Stimulated activated CD8-positive, alpha-beta memory T cell treated with anti-CD3 and anti-CD28 coated beads, Interleukin-2, amount 100 ng/mL, for 48 hours (primary cell): ENCODE results near the gene CLN6.
A peak's percentile ranks its signal among the peaks of the same experiment; 100 is the strongest.

Experiments used
- DNase-seq, 2 donors: peaks; one replicate each; pipeline ENCODE4 v3.0.0-alpha.2; 2020; ENCODE audit warnings: low read depth in 2 of 2

The CLN6 gene

DNA sequence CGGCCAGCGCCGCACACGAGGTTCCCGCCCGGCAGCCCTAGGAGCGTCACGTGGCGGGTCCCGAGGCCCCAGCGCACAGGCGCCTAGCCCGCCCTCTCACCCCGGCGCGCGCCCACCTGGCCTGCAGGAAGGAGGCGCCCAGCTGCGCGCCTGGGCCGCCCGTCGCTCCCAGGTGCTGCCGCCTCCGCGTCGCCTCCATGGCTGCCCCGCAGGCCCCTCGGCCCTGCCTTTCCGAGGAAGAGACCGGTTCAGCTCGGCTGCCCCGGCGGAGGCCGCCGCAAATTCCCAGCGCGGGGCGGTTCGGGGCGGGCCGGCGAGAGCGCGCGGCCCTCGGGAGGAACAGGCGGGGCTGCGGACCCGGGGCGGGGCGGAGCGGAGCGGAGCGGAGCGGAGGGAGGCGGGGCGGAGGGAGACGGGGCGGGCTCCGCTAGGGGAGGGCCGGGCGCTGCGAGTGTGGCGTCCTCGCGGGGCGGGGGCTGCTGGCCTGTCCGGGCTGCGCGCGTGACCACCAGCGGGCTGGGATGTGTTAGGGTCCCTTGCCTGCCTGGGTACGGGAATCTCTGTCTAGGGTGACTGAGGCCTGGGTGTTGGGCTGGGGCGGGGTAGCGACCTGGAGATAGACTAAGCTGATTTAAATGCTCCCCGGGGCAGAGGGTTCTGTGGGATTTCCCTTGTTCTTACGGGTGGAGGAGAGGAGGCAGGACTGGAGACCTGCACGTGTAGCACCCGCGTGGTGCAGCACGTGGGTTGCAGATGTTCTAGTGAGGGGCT is at the start of gene CLN6:
CLN6 (minus strand) TSS at position 343 of the 771 bp plus-strand sequence; CDS start at position 199, 144 bp downstream.
- DNase-seq, result peak; percentile 70 to 86

DNA sequence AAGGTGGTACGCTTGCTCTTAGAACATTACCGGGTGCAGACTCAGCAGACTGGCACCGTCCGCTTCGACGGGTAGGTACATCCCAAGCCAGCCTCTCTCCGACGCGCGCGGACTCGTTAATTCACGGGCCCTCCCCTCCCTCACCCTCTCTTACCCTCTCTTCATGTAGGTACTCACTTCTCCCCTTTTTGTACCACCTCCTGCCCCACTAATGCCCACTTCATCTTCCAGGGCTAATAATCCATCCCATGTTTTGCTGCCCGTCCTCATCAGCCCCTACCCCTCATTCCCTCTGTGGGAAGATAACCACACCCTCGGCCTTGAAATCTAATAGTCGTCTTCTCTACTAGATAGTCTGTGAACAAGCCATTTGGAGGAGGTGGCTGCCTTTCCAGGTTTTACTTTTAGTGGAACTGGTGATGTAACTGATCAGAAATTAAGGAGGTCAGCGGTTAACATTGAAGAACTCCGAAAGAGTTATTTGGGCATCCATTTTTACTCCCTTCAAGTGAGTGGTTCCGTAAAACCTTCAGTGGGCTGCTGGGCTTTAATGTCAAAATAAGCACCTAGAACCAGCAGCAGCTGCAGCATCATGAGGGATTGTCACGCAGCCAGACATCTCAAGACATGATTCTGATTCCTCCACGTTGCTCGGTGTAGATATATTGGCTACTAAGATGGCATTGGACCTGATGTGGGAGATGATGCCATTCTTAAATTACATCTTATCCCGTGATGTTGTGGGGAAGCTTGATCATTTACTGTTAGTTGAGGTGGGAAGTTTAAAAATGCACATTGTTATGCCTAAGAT is 49.3 kb upstream of the CLN6 start:
- no peak for DNase-seq

DNA sequence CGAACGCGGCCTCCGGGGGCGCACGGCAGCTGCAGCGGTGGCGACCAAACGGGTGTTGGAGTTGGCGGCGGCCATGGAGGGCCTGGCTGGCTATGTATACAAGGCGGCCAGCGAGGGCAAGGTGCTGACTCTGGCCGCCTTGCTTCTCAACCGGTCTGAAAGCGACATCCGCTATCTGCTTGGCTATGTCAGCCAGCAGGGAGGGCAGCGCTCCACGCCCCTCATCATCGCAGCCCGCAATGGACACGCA is 48.7 kb upstream of the CLN6 start:
- DNase-seq, result peak in 1 of 2 donors; percentile 56

DNA sequence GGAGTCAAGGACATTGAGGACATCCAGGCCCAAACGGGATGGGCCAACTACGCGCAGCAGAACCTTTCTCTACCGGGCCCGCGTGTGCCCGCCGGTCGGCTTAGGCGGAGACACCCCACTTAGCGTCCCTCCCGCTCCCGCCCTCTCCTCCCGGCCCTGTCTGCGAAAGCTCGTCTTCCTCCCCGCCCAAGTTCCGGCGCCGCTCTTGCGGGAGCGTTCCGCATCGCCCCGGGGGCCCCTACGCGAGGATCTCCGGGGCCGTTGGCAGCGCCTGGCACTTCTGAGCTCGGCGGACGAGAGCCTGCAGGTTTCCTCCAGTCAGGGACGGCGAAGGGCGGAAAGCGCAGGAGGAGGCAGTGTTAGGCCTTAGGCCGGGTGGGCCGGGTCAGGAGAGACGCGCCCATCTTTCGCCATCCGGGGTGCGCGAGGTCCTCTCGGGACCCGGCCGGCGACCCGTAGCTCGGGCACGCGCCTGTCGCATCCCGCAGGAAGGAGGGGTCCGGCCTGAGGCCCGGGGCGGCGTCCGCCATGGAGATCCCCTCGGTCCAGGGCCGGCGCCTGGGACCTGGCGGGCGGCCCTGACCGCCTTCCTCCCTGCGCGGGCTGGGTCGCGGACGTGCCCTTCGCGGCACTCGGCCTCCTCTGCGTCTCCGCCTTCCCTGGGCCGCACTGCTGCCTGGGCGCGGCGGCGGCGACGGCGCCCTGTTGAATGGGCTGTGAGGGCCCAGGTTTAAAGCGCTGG is 48.2 kb upstream of the CLN6 start, which contains the start of gene FEM1B:
FEM1B (plus strand) TSS at position 143 of the 742 bp plus-strand sequence. CDS start 673 bp downstream, outside the sequence.
- DNase-seq, result peak; percentile 79 to 81

DNA sequence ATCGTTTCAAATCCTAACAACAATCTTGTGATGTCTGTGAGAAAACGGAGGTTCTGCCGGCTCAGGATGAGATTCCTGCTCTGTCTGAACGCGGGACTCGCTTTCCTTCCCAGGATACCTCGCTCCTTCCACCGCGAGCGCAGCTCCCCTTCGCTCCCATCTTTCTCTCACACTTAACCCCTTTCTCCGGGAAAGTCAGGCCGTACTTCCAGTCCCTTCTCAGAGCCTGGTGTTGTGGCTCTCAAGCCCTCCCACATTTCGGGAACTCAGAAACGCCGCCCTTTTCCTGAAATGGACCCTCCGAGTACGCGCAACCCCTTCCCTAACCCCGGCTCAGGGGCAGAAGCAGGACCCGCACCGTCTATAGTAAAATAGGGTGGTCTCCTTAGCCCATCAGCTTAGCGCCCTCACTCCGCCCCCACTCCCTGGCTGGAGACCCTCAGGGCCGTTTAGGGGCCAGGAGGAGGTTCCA is 47.6 kb upstream of the CLN6 start:
- peak in 1 of 2 donors; percentile 4 for DNase-seq

DNA sequence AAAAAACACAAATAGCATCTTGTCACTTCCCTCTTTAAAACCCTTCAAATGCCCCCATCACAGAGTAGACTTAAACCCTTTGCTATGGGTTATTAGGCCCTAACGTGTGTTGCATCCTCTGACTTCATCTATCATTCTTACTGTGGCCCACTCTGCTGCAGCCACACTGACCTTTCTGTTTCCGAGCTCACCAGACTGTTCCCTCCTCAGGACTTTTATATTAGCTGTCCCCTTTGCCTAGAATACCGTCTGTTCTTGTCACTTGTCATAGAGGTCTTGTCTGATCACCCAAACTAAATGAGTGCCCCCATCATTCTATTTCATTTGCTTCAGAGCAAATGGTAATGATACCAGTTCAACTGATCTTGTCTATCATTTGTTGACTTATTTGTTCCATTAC is 47.1 kb upstream of the CLN6 start:
- no peak for DNase-seq

DNA sequence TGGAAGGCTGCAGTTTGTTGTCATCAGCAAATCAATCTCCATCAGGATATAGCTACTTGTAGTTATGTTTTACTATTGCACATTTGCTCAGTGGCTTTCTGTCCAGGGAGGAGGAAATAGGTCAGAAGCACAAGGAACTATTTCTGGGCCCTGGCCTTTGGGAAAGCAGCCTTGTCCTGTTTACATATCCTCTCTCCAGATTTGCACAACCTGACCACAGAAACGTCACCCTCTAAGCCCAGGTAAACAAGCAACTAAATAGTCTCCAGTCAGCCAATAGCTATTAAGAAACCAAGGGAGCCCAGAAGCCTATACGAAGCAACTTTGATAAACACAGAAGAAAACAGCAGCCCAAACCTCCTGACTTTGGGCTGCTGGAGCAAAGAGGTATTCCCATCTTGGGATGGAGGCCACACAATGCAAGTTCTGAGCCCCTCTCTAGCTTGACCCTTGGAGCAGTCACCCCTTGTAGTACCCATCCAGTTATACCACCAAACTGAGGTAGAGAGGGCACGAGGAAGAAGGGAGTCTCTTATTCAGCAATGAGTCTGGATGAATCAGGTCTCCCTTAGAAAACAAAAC is 45.7 kb upstream of the CLN6 start:
- DNase-seq, result no peak

DNA sequence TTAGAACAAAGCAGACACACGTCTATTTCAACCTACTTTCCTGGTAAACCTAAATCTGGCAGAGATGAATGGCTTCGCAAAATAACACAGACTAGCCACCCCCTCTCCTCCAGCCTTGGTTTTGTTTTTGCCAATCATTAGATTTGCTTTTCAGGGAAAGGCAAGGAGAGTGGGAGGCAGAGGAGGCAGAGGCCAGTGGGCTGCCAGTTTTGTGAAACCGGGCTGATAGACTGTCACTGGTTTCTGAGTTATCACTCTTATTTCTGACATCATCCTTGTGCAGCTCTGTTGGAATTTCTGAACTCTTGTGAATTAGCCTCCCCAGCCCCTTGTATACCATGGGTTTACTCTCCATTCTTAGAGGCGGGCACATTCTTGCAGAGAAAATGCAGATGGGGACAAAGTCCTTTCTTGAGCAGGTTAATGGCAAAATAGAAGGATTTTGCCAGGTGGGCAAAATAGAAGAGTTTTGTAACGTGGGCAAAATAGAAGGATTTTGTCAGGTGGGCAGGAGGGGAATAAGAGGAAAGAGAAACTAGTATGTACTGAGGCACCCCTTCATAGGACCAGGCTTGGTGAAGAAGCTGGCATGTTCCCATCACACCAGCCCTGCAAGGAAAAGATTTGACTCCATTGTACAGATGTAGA is 44.8 kb upstream of the CLN6 start:
- DNase-seq, result no peak

DNA sequence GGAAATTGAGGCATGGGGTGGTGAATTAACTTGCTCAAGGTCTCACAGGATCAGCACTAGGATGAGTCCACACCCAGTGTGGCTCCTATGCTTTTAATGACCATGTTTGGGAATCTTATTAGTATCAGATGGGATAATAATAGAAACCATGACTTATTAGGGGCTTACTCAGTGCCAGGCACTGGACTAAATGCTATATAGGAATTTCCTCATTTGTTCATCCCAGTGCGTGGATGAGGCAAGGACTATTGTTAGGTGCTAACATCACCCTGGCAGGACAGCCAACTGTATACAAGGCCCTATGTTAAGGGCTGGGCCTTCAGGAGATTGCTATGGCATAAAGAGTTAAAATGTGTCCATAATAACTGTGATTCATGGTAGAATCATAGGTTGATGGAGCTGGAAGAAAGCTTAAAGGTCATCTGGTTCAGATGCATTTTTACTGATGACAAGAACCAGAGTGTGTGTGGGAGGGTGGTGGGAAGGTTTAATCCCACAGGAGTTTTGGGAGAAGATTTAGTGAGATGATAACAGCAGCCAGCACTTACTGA is 43.3 kb upstream of the CLN6 start:
- no peak for DNase-seq

DNA sequence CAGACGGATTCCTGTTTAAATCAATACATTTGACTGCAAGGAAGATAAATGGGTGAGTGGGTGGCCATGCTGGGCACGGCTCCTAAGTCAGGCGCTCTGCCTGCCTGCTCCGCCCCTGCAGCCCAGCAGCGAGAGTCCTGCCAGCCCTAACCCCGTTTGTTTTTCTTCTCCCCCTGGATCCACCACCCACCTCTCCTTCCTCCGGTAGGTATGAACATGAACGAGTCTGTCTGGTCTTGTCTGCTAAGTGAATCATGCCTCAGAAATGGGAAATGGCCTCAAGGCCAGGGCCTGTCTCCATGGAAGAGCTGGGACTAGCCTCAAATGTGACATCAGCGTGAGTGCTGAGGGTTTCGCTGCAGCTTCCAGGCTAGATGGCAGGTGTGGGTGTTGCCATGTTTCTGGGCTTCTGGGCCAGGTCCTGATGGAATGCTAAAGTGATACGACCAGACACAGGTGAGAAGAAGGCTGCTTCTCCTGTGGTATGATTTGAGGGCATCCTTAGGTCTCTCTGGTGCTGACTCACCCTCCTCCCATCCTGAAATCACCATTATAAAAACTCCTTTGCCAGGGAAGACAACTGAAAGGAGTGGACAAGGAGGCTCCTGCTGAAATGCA is 42.4 kb upstream of the CLN6 start:
- DNase-seq, result no peak

DNA sequence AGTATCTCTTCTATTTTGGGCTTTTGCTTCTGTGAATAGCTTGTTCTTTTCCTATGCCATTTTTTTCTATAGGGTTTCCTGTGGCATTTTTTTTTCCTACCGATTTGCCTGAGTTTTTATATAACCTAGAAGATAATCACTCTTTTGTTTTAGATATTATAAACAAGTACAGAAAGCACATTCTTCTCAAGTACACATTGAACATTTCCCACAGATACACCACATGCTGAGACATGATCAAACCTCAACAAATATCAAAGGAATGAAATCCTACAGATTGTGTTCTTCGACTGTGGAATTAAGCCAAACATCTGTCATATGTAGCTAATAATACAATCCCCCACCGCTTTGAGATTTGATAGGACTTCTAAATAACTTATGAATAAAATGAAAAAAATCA is 38.9 kb upstream of the CLN6 start:
- DNase-seq, result no peak

DNA sequence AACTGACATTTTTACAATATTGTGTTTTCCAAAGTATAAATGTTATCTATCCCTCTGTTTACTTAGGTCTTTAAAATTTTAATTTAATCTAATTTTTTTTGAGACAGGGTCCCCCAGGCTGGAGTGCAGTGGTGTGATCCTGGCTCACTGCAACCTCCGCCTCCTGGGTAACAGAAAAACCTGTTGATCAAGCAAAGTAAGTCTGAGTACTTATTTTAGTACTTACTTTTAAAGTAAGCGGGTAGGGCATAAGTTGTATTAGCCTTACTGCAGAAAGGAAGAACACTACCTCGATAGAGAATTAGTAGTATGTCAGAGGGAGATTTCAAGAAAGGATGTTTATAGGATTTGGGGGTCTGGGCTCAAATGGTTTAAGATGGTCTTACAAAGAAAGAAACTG is 36.1 kb upstream of the CLN6 start:
- DNase-seq, result no peak

DNA sequence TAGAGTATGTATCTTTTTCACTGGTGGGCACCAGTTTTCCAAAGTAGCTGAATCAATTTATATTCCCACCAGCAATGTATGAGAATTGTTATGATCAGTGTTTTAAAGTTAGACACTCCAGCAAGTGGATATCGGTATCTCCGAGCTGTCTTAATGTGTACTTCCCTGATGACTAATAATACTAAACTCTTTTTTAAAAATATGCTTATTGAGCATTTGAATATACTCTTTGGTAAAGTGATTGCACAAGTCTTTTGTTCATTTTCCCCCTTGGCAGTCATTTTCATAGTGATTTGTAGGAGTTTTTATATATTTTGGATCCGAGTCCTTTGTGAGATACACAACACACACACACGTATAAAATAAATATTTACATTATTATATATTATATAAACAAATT is 35.6 kb upstream of the CLN6 start:
- no peak for DNase-seq

DNA sequence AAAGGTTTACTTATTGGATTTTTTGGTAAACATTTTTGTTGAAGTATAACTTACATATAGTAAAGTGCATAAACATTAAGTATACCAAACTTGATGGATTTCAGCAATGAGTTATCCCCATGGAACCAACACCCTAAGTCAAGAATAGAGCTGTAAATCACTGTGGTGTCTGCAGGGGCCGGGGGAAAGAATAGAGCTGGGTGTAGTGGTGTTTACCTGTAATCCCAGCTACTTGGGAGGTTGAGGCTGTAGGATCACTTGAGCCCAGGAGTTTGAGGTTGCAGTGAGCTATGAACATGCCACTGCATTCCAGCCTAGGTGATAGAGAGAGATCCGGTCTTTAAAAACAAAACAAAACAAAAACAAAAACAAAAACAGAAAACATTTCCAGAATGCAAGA is 34.8 kb upstream of the CLN6 start:
- no peak for DNase-seq

DNA sequence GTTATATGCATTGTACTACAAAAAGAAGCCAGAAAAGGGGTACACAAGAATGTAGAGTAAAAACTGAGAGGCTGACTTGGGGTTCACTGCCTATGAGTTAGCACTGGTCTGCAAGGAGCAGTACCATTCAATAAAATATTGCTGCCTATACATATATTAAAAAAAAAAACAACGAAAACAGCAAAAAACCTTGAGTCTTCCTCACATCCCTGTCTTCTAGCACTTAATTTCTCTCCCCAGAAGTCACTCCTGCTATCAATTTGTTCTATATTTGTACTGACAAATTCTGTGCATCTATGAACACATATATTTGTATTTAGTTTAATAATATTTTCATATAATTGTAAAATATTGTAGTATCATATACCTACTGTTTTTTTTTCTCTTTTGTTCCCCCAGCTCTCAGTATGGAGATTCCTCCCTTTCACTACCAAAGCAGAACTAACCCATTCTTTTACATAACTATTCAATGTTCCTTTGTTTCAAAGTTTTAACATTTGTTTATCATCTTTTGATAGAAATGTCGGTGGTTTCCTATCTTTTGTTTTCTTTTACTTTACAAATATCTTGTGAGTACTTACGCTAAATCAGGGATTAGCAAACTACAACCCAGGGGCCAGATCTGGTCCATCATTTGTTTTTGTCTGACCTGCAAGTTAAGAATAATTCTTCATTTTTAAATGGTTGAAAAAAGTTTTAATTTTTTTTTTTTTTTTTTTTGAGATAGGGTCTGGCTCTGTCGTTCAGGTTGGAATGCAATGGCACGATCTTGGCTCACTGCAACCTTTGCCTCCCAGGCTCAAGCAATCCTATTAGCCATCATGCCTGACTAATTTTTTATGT is 33.2 kb upstream of the CLN6 start:
- no peak for DNase-seq

DNA sequence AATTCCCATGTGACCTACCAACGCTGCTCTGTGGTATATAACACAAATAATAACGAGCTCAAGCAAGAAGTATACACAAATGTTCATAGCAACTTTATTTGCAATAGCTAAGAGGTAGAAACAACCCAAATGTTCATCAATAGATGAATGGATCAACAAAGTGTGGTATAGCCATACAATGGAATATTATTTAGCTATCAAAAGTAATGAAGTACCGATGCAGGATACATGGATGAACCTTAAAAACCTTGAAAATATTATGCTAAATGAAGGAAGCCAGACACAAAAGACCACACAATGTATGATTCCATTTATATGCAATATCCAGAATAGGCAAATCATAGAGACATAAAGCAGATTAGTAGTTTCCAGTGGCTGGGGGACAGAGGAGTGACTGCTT is 32.5 kb upstream of the CLN6 start:
- DNase-seq, result no peak

DNA sequence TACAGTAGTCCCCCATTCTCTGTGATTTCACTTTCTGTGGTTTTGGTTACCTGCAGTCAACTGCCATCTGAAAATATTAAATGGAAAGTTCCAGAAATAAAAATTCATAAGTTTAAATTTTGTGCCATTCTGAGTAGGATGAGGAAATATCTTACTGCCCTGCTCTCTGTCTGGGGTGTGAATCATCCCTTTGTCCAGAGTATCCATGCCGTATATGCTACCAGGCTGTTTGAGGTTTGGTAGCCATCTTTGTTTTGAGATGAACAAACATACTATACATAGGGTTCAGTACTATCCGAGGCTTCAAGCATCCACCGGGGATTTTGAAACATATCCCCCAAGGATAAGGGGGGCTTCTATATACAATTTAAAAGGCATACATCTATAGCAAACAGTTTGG is 31.7 kb upstream of the CLN6 start:
- DNase-seq, result no peak

DNA sequence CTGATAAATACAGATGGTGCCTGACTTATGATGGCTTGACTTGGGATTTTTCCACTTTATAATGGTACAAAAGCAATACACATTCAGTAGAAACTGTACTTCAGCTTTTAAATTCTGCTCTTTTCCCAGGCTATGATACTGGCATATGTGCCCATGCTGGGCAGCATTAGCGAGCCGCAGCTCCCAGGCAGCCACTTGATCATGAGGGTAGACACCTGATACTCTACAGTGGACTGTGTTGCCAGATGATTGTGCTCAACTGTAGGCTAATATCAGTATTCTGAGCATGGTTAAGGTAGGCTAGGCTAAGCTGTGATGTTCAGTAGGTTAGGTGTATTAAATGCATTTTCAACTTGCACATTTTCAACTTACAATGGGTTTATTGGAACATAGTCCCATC is 30.4 kb upstream of the CLN6 start:
- DNase-seq, result no peak

DNA sequence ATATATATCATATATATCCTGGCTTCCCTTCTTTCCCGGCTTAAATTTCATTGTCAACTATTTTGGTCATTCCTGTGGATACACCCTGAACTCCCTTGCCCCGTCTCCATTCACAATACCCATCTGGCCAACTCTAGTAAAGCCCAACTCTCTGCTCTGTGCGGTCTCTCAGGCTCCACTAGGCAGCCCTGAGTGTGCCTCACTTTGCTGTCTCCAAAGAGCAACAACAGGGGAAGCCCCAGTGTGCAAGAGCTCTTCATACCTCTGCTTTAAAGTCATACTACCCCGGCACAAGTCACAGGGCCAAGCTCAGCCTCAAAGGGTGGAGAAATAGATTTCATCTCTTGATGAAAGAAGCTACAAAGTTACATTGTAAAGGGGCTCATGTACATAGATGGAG is 29.2 kb upstream of the CLN6 start:
- no peak for DNase-seq
